Smooth muscle cell (in vitro differentiated cells): ENCODE measurements around the gene OR52B6. TPM values are rescaled to one million over a fixed set of nuclear protein-coding genes. Genes with fewer than 3 reads are reported as not detected.

ENCODE experiments used
- DNase-seq: peaks from one replicate; lab custom pipeline; 2025; ENCODE audit not compliant: unreplicated experiment; lab: John Stamatoyannopoulos, UW
- H2AFZ ChIP-seq: fragments of 200-600 bp; sonication (generic); 2 replicates; pipeline ENCODE4 v1.6.0; 2016; ENCODE audit warnings: antibody characterized with exemption, low read depth, mild to moderate bottlenecking
- H3F3A ChIP-seq: fragments of 200-600 bp; sonication (generic); 2 replicates; pipeline ENCODE4 v1.6.0; 2017; ENCODE audit warnings: antibody characterized with exemption, low read depth
- H3K27ac ChIP-seq: fragments of 200-600 bp; sonication (generic); 2 replicates; pipeline ENCODE4 v1.5.1; 2016; ENCODE audit warnings: low read depth, mild to moderate bottlenecking
- H3K27me3 ChIP-seq: fragments of 200-600 bp; sonication (generic); 2 replicates; pipeline ENCODE4 v1.6.1; 2016; ENCODE audit warnings: low read depth, mild to moderate bottlenecking
- H3K36me3 ChIP-seq: fragments of 200-600 bp; sonication (generic); 2 replicates; pipeline ENCODE4 v1.5.1; 2016; ENCODE audit warnings: low read depth
- H3K4me1 ChIP-seq: fragments of 200-600 bp; sonication (generic); 2 replicates; pipeline ENCODE4 v1.5.1; 2016; ENCODE audit warnings: low read depth
- H3K4me2 ChIP-seq: fragments of 200-600 bp; sonication (generic); 2 replicates; pipeline ENCODE4 v1.6.0; 2016; ENCODE audit warnings: mild to moderate bottlenecking
- H3K4me3 ChIP-seq: fragments of 200-600 bp; sonication (generic); 2 replicates; pipeline ENCODE4 v1.5.1; 2016; ENCODE audit warnings: mild to moderate bottlenecking
- H3K79me2 ChIP-seq: fragments of 200-600 bp; sonication (generic); 2 replicates; pipeline ENCODE4 v1.6.0; 2016; ENCODE audit warnings: low read depth, mild to moderate bottlenecking
- H3K9ac ChIP-seq: fragments of 200-600 bp; sonication (generic); 2 replicates; pipeline ENCODE4 v1.6.0; 2016; ENCODE audit warnings: low read depth
- H3K9me3 ChIP-seq: fragments of 200-600 bp; sonication (generic); replicated peaks from 2 replicates; pipeline ENCODE4 v1.5.1; 2016; ENCODE audit warnings: low read depth
- H4K20me1 ChIP-seq: fragments of 200-600 bp; sonication (generic); 2 replicates; pipeline ENCODE4 v1.6.0; 2016; ENCODE audit warnings: low read depth
- CTCF ChIP-seq: fragments of 200-600 bp; sonication (generic); IDR thresholded peaks from 2 replicates; pipeline ENCODE4 v1.5.1; 2017; ENCODE audit warnings: borderline replicate concordance, mild to moderate bottlenecking, antibody characterized with exemption; ENCODE audit not compliant: insufficient read depth, poor library complexity, severe bottlenecking
- WGBS: methylation state at CpG from one replicate; pipeline ENCODE4 v1.1.7; 2016; ENCODE audit warnings: low lambda C conversion rate; 5-methylcytosine and 5-hydroxymethylcytosine counted together
- polyA plus RNA-seq: library from polyadenylated mRNA; unstranded; fragments of >200 nt; fragmentation: Nextera tagmentation; extraction: Ambion mirVana; gene quantifications from 2 replicates; pipeline ENCODE4 v1.2.1, GENCODE V29; 2016
- total RNA-seq: library from RNA; depleted of rRNA; stranded (reverse); fragments of >200 nt; gene quantifications from 2 replicates; pipeline ENCODE4 v1.2.3, GENCODE V29; 2014

OR52B6 gene
- total and polyA plus RNA-seq, 2 experiments from 2014 or later = not detected

- H3K4me2 ChIP-seq = no peak overlapping the region
- WGBS = 61% methylated on average over 3 of the region's 3 CpGs
- H3F3A ChIP-seq = no peaks in the 10 kb centered on the region
- H3K36me3 ChIP-seq = no peaks in the 10 kb centered on the region
- no peaks in the 10 kb centered on the region for H3K27me3 ChIP-seq
- H3K79me2 ChIP-seq = no peaks in the 10 kb centered on the region
- no peak for TF ChIP-seq CTCF
- H3K9me3 ChIP-seq = no peaks in the 10 kb centered on the region
- H3K4me1 ChIP-seq = no peaks in the 10 kb centered on the region
- no peak for DNase-seq
- H4K20me1 ChIP-seq = no peaks in the 10 kb centered on the region
- H2AFZ ChIP-seq = no peak overlapping the region
- no peak overlapping the region for H3K4me3 ChIP-seq
- no peak overlapping the region for H3K27ac ChIP-seq
- no peak overlapping the region for H3K9ac ChIP-seq
Observed at GRCh38 chr11:5557751-5558150, 22.9 kb upstream of the OR52B6 start.

GRCh38 chr11:5564259-5565019, 16.2 kb upstream of the OR52B6 start:
- no peak overlapping the region for H3K27ac ChIP-seq
- no peak for DNase-seq
- H3K9ac ChIP-seq = no peak overlapping the region
- peaks cover 3% of the 10 kb centered on the region for H3K27me3 ChIP-seq
- H3K4me2 ChIP-seq = no peak overlapping the region
- H3K9me3 ChIP-seq = no peaks in the 10 kb centered on the region
- no peaks in the 10 kb centered on the region for H3K79me2 ChIP-seq
- H3K4me3 ChIP-seq = no peak overlapping the region
- H3F3A ChIP-seq = no peaks in the 10 kb centered on the region
- WGBS = 89% methylated on average over 1 of the region's 1 CpG
- no peaks in the 10 kb centered on the region for H4K20me1 ChIP-seq
- H3K36me3 ChIP-seq = no peaks in the 10 kb centered on the region
- no peak for TF ChIP-seq CTCF
- no peaks in the 10 kb centered on the region for H3K4me1 ChIP-seq
- no peak overlapping the region for H2AFZ ChIP-seq

GRCh38 chr11:5574654-5575053, 6.0 kb upstream of the OR52B6 start:
- Histone ChIP-seq H3K9me3 (no peaks in the 10 kb centered on the region), H3K36me3 (no peaks in the 10 kb centered on the region), H3F3A (no peaks in the 10 kb centered on the region), H3K4me3 (no peak overlapping the region), H3K27me3 (no peaks in the 10 kb centered on the region), H3K27ac (no peak overlapping the region), H3K4me1 (no peaks in the 10 kb centered on the region), H2AFZ (no peak overlapping the region), H3K9ac (no peak overlapping the region), H3K79me2 (no peaks in the 10 kb centered on the region), H3K4me2 (no peak overlapping the region), H4K20me1 (no peaks in the 10 kb centered on the region)
- TF ChIP-seq CTCF = no peak
- no peak for DNase-seq
- 99% methylated on average over 2 of the region's 2 CpGs for WGBS

- H3K4me2 ChIP-seq = no peak overlapping the region
Observed at GRCh38 chr11:5575152-5575551, 5.5 kb upstream of the OR52B6 start.

More at GRCh38 chr11:5575152-5575551, 5.5 kb upstream of the OR52B6 start:
- H3K79me2 ChIP-seq = no peaks in the 10 kb centered on the region
- H2AFZ ChIP-seq = no peak overlapping the region
- no peak overlapping the region for H3K27ac ChIP-seq
- H3K36me3 ChIP-seq = no peaks in the 10 kb centered on the region
- TF ChIP-seq CTCF = no peak
- no peaks in the 10 kb centered on the region for H3K4me1 ChIP-seq
- DNase-seq = no peak
- WGBS = 86% methylated on average over 4 of the region's 4 CpGs
- no peaks in the 10 kb centered on the region for H3K27me3 ChIP-seq
- H4K20me1 ChIP-seq = no peaks in the 10 kb centered on the region
- H3K9me3 ChIP-seq = no peaks in the 10 kb centered on the region
- no peak overlapping the region for H3K9ac ChIP-seq
- no peak overlapping the region for H3K4me3 ChIP-seq
- H3F3A ChIP-seq = no peaks in the 10 kb centered on the region
